ENCODE measurements around the gene OVAAL.

- TF ChIP-seq POLR2A (IDR thresholded peaks at IDR 0.05) = no peak
- TF ChIP-seq CTCF (IDR thresholded peaks at IDR 0.05) = no peak
Measured at GRCh38 chr1:180610556-180611015, 51.8 kb downstream of the OVAAL start.

Data from right lobe of liver (tissue), 4 donors.